H9 (cell line): ENCODE data around the gene TICRR. TPM values are rescaled to one million over a fixed set of nuclear protein-coding genes. Genes with fewer than 3 reads are reported as not detected.

ENCODE experiments used
- DNase-seq: peaks from one replicate; pipeline ENCODE4 v3.0.0-alpha.2; 2017
- H2AFZ ChIP-seq: one replicate; pipeline ENCODE4 v1.6.1; 2013; ENCODE audit warnings: mild to moderate bottlenecking, low read length, control low read depth, moderate library complexity
- H2AK5ac ChIP-seq: 2 replicates; pipeline ENCODE4 v1.6.1; 2013; ENCODE audit warnings: low read length, control low read depth, mixed read lengths; ENCODE audit not compliant: insufficient read length
- H2BK120ac ChIP-seq: one replicate; pipeline ENCODE4 v1.6.1; 2013; ENCODE audit warnings: low read depth, mild to moderate bottlenecking, low read length, control low read depth, inconsistent platforms; ENCODE audit not compliant: poor library complexity, severe bottlenecking
- H2BK12ac ChIP-seq: 2 replicates; pipeline ENCODE4 v1.6.1; 2013; ENCODE audit warnings: low read length, control low read depth, mixed read lengths, low read depth; ENCODE audit not compliant: insufficient read length
- H2BK15ac ChIP-seq: 2 replicates; pipeline ENCODE4 v1.6.1; 2013; ENCODE audit warnings: low read depth, low read length, control low read depth
- H2BK20ac ChIP-seq: one replicate; pipeline ENCODE4 v1.6.1; 2013; ENCODE audit warnings: low read depth, mild to moderate bottlenecking, low read length, control low read depth, inconsistent platforms; ENCODE audit not compliant: poor library complexity, severe bottlenecking
- H2BK5ac ChIP-seq: 2 replicates; pipeline ENCODE4 v1.6.1; 2013; ENCODE audit warnings: low read length, control low read depth, mixed read lengths; ENCODE audit not compliant: insufficient read length
- H3K14ac ChIP-seq: 2 replicates; pipeline ENCODE4 v1.6.1; 2013; ENCODE audit warnings: low read length, control low read depth; ENCODE audit not compliant: insufficient read depth
- H3K18ac ChIP-seq: 2 replicates; pipeline ENCODE4 v1.6.1; 2013; ENCODE audit warnings: low read depth, mild to moderate bottlenecking, mixed read lengths, low read length, control low read depth; ENCODE audit not compliant: insufficient read length
- H3K23ac ChIP-seq: 2 replicates; pipeline ENCODE4 v1.6.1; 2013; ENCODE audit warnings: low read length, control low read depth, mixed read lengths, low read depth; ENCODE audit not compliant: insufficient read length
- H3K23me2 ChIP-seq: 2 replicates; pipeline ENCODE4 v1.6.1; 2013; ENCODE audit warnings: low read depth, mild to moderate bottlenecking, mixed read lengths, low read length, control low read depth; ENCODE audit not compliant: insufficient read length, poor library complexity, severe bottlenecking
- H3K27ac ChIP-seq: 2 replicates; pipeline ENCODE4 v1.5.1; 2013; ENCODE audit warnings: low read length, control low read depth, mixed read lengths, low read depth; ENCODE audit not compliant: insufficient read length
- H3K27me3 ChIP-seq: 2 replicates; pipeline ENCODE4 v1.6.1; 2013; ENCODE audit warnings: low read length, control low read depth, inconsistent platforms; ENCODE audit not compliant: insufficient read depth
- H3K4ac ChIP-seq: 2 replicates; pipeline ENCODE4 v1.6.1; 2013; ENCODE audit warnings: low read depth, mild to moderate bottlenecking, control low read depth, inconsistent platforms, low read length, moderate library complexity
- H3K4me1 ChIP-seq: 2 replicates; pipeline ENCODE4 v1.6.1; 2013; ENCODE audit warnings: low read length, control low read depth, inconsistent platforms; ENCODE audit not compliant: insufficient read depth
- H3K4me2 ChIP-seq: 2 replicates; pipeline ENCODE4 v1.6.1; 2013; ENCODE audit warnings: low read length, control low read depth, mixed read lengths; ENCODE audit not compliant: insufficient read length, insufficient read depth
- H3K56ac ChIP-seq: 2 replicates; pipeline ENCODE4 v1.6.1; 2013; ENCODE audit warnings: low read depth, mild to moderate bottlenecking, mixed read lengths, low read length, control low read depth; ENCODE audit not compliant: insufficient read length
- H3K79me1 ChIP-seq: 2 replicates; pipeline ENCODE4 v1.6.1; 2013; ENCODE audit warnings: low read depth, mild to moderate bottlenecking, moderate library complexity, low read length, control low read depth, inconsistent platforms; ENCODE audit not compliant: insufficient read depth, poor library complexity, severe bottlenecking
- H3K79me2 ChIP-seq: 2 replicates; pipeline ENCODE4 v1.6.1; 2013; ENCODE audit warnings: low read length, control low read depth, inconsistent platforms; ENCODE audit not compliant: insufficient read depth
- H3K9ac ChIP-seq: 2 replicates; pipeline ENCODE4 v1.6.1; 2013; ENCODE audit warnings: low read length, control low read depth, mixed read lengths; ENCODE audit not compliant: insufficient read length; ENCODE audit errors: extremely low read depth
- H3K9me3 ChIP-seq: one replicate; pipeline ENCODE4 v1.6.1; 2013; ENCODE audit warnings: low read depth, low read length, inconsistent platforms; ENCODE audit not compliant: control insufficient read depth
- H3T11ph ChIP-seq: one replicate; pipeline ENCODE4 v1.6.1; 2013; ENCODE audit warnings: mild to moderate bottlenecking, low read length, control low read depth, inconsistent platforms
- H4K20me1 ChIP-seq: one replicate; pipeline ENCODE4 v1.6.1; 2013; ENCODE audit not compliant: control insufficient read depth, insufficient read length, insufficient read depth
- H4K5ac ChIP-seq: 2 replicates; pipeline ENCODE4 v1.6.1; 2013; ENCODE audit warnings: low read depth, mild to moderate bottlenecking, mixed read lengths, low read length, control low read depth; ENCODE audit not compliant: insufficient read length
- H4K8ac ChIP-seq: replicated peaks from 2 replicates; pipeline ENCODE4 v1.6.1; 2013; ENCODE audit warnings: low read length, control low read depth, mixed read lengths, low read depth; ENCODE audit not compliant: insufficient read length
- H4K91ac ChIP-seq: 2 replicates; pipeline ENCODE4 v1.6.1; 2013; ENCODE audit warnings: low read depth, mild to moderate bottlenecking, moderate library complexity, mixed read lengths, low read length, control low read depth; ENCODE audit not compliant: insufficient read length
- H3K27ac Mint-ChIP-seq, 3 experiments: 2 replicates in 2 of 3; 3 replicates in 1 of 3; pipeline ENCODE4 v1.8.0; 2020 to 2021; ENCODE audit warnings: mixed read lengths in 3 of 3, mild to moderate bottlenecking in 1 of 3, moderate library complexity in 1 of 3
- H3K27me3 Mint-ChIP-seq: 2 replicates; pipeline ENCODE4 v1.8.0; 2021; ENCODE audit warnings: low read depth, mild to moderate bottlenecking, moderate library complexity, mixed read lengths
- H3K36me3 Mint-ChIP-seq, 3 experiments: 2 replicates in 2 of 3; 3 replicates in 1 of 3; pipeline ENCODE4 v1.8.0; 2020 to 2021; ENCODE audit warnings: low read depth in 3 of 3, mixed read lengths in 3 of 3; ENCODE audit not compliant: insufficient read depth in 1 of 3
- H3K4me1 Mint-ChIP-seq, 2 experiments: 2 replicates each; pipeline ENCODE4 v1.8.0; 2020; ENCODE audit warnings: mixed read lengths in 2 of 2
- H3K4me3 Mint-ChIP-seq, 2 experiments: 2 replicates in 1 of 2; 3 replicates in 1 of 2; pipeline ENCODE4 v1.8.0; 2020 to 2021; ENCODE audit warnings: mild to moderate bottlenecking in 2 of 2, mixed read lengths in 2 of 2, moderate library complexity in 1 of 2
- H3K9me3 Mint-ChIP-seq, 2 experiments: 2 replicates in 1 of 2; 3 replicates in 1 of 2; pipeline ENCODE4 v1.8.0; 2020; ENCODE audit warnings: mild to moderate bottlenecking in 2 of 2, mixed read lengths in 2 of 2, moderate library complexity in 1 of 2
- WGBS: extraction: QIAGEN DNeasy Blood & Tissue Kit; methylation state at CpG from one replicate; pipeline ENCODE4 v1.1.7; 2013; ENCODE audit warnings: missing lambda C conversion rate, low lambda C conversion rate, mixed read lengths; ENCODE audit not compliant: insufficient read length; ENCODE audit errors: extremely low coverage; 5-methylcytosine and 5-hydroxymethylcytosine counted together
- total RNA-seq: library from RNA; stranded (reverse); gene quantifications from 2 replicates; pipeline ENCODE4 v1.2.1, GENCODE V29; 2021
- TF ChIP-seq, protein P1 (sequence below): fragments of 200-600 bp; sonication (generic); conservative IDR thresholded peaks from 3 replicates; pipeline ENCODE4 v1.8.0; 2021; ENCODE audit warnings: antibody characterized with exemption, mild to moderate bottlenecking

Gene TICRR
- total RNA-seq, 1 experiment from 2014 or later = 26.0 TPM

DNA sequence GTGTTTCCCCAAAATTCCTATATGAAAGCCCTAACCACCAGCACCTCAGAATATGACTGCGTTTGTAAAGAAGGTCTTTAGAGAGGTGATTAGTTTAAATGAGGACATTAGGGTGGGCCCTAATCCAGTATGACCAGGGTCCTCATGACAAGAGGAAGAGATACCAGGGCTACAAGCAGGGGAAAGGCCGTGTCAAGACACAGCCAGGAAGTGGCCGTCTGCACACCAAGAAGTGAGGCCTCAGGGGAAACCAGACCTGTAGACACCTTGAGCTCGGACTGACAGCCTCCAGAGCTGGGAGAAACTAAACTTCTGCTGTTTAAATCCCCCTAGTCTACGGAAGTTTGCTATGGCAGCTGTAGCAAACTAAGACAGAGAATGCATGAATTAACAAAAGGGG, 65.8 kb downstream of the TICRR start:
- no peaks in the 10 kb centered on the region for H3K4me1 Mint-ChIP-seq
- whole genome bisulfite sequencing = no CpG with 5 or more reads among the region's 5 CpGs
- H3K9me3 Mint-ChIP-seq = peaks cover 3 to 6% of the 10 kb centered on the region in 2 experiments; a peak in 3 of 5 replicates

More for the DNA sequence above, 65.8 kb downstream of the TICRR start:
- no peak overlapping the region for H2BK20ac ChIP-seq
- no peak overlapping the region for H2BK120ac ChIP-seq
- no peak overlapping the region for H3K27ac ChIP-seq
- H3K23ac ChIP-seq = no peak overlapping the region
- H3K23me2 ChIP-seq = no peaks in the 10 kb centered on the region
- H2BK12ac ChIP-seq = no peak overlapping the region
- no peaks in the 10 kb centered on the region for H3K79me1 ChIP-seq
- no peaks in the 10 kb centered on the region for H3K9me3 ChIP-seq
- H4K5ac ChIP-seq = no peak overlapping the region
- Mint-ChIP-seq H3K4me3 (no peak overlapping the region), H3K27ac (no peak overlapping the region), H3K27me3 (no peaks in the 10 kb centered on the region), H3K36me3 (peaks cover 22 to 60% (median 46%) of the 10 kb centered on the region in 3 experiments)
- no peak overlapping the region for H2BK15ac ChIP-seq
- no peaks in the 10 kb centered on the region for H3K79me2 ChIP-seq
- H3K9ac ChIP-seq = no peak overlapping the region
- no peaks in the 10 kb centered on the region for H4K20me1 ChIP-seq
- H2AFZ ChIP-seq = no peak overlapping the region
- DNase-seq = no peak
- no peaks in the 10 kb centered on the region for H3K27me3 ChIP-seq
- H2AK5ac ChIP-seq = no peak overlapping the region
- TF ChIP-seq, protein P1, sequence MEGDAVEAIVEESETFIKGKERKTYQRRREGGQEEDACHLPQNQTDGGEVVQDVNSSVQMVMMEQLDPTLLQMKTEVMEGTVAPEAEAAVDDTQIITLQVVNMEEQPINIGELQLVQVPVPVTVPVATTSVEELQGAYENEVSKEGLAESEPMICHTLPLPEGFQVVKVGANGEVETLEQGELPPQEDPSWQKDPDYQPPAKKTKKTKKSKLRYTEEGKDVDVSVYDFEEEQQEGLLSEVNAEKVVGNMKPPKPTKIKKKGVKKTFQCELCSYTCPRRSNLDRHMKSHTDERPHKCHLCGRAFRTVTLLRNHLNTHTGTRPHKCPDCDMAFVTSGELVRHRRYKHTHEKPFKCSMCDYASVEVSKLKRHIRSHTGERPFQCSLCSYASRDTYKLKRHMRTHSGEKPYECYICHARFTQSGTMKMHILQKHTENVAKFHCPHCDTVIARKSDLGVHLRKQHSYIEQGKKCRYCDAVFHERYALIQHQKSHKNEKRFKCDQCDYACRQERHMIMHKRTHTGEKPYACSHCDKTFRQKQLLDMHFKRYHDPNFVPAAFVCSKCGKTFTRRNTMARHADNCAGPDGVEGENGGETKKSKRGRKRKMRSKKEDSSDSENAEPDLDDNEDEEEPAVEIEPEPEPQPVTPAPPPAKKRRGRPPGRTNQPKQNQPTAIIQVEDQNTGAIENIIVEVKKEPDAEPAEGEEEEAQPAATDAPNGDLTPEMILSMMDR = no peak
- H3K4me1 ChIP-seq = no peaks in the 10 kb centered on the region
- H4K8ac ChIP-seq = no peak overlapping the region
- H3K4me2 ChIP-seq = no peak overlapping the region
- no peak overlapping the region for H3K4ac ChIP-seq
- no peak overlapping the region for H3K14ac ChIP-seq
- H3T11ph ChIP-seq = no peak overlapping the region
- no peak overlapping the region for H4K91ac ChIP-seq
- H3K56ac ChIP-seq = no peak overlapping the region
- H2BK5ac ChIP-seq = no peak overlapping the region
- no peak overlapping the region for H3K18ac ChIP-seq
